ENCODE measurements around the gene SSX7.

GRCh38 chrX:52598886-52599285 lies 55.8 kb downstream of the SSX7 start:
- no peak for TF ChIP-seq CTCF (IDR thresholded peaks at IDR 0.05; ENCODE audit: low read depth, low read length)
- TF ChIP-seq EZH2phosphoT487 (IDR thresholded peaks at IDR 0.05; ENCODE audit: low read depth) = no peak
